ENCODE results near the gene DBNDD1. TPM values are rescaled to one million over a fixed set of nuclear protein-coding genes. Genes with fewer than 3 reads are reported as not detected.

Gene DBNDD1
- total RNA-seq, 1 experiment from 2014 or later, result 32.3 TPM

DNA sequence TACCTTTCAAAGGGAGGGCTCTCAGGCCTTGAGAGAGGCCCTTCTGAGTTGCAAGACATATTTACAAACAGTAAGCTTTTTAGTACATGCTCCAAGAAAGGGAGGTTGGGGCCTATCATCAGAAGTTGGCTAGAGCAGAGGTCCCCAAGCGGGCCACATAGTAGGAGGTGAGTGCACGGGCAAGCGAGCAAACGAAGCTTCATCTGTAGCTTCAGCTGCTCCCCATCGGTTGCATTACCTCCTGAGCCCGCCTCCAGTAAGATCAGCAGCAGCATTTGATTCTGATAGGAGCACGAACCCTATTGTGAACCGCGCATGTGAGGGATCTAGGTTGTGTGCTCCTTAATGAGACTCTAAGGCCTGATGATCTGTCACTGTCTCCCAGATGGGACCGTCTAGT is 31.7 kb upstream of the DBNDD1 start:
- ChIA-PET CTCF (no interaction called here), POLR2A (no interaction called here)
- Histone ChIP-seq H3K4me1 (ENCODE audit: control insufficient read depth, insufficient read depth, low read length) (peaks cover 5% of the 10 kb centered on the region), H3K4me3 (ENCODE audit: low read depth in 2 of 2, low read length in 2 of 2) (no peak overlapping the region), H3K36me3 (ENCODE audit: control insufficient read depth, insufficient read depth, low read length) (no peaks in the 10 kb centered on the region), H3K27me3 (ENCODE audit: control insufficient read depth, insufficient read depth, low read length) (no peaks in the 10 kb centered on the region), H3K9me3 (ENCODE audit: control insufficient read depth, insufficient read depth, low read depth, low read length) (no peaks in the 10 kb centered on the region), H3K27ac (ENCODE audit: low read length) (no peak overlapping the region)
- no peak for DNase-seq (ENCODE audit: low read depth, low spot score)
- no peak for ATAC-seq
- intact Hi-C loops (cut with micrococcal nuclease; ENCODE audit: unreplicated experiment) (no loop called here), in situ Hi-C loops (cut with HindIII; ENCODE audit: low pct_unique_long_range_greater_than_20kb, low sequenced_read_pairs) (no loop called here)
- no peak for TF ChIP-seq TCF7L2 (IDR thresholded peaks at IDR 0.05; ENCODE audit: low read depth, low read length)
- BruUV-seq (replicated peaks), result no TSS peak

DNA sequence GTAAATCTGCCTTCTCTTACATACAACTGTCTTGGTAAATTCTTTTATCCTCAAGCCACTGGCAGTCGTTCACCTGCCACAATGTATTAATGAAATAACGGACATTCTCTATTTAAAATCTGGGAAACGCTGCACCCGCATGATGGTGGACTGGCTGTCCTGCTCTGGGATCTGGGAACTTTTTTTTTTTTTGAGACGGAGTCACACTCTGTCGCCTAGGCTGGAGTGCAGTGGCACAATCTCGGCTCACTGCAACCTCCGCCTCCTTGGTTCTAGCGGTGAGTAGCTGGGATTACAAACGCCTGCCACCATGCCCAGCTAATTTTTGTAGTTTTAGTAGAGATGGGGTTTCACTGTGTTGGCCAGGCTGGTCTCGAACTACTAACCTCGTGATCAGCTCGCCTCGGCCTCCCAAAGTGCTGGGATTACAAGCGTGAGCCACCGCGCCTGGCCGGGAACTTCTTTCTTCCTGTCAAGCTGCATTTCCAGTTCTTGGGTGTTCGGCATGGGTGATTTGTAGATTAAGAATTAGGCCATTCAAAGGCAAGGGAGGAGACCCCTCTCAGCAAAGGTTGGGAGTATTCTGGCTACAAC is 29.6 kb upstream of the DBNDD1 start:
- CTCF ChIA-PET, result no interaction called here
- no TSS peak for BruUV-seq (replicated peaks)
- Histone ChIP-seq H3K9me3 (ENCODE audit: control insufficient read depth, insufficient read depth, low read depth, low read length) (no peaks in the 10 kb centered on the region), H3K27me3 (ENCODE audit: control insufficient read depth, insufficient read depth, low read length) (no peaks in the 10 kb centered on the region), H3K36me3 (ENCODE audit: control insufficient read depth, insufficient read depth, low read length) (no peaks in the 10 kb centered on the region), H3K4me3 (ENCODE audit: low read depth in 2 of 2, low read length in 2 of 2) (no peak overlapping the region), H3K4me1 (ENCODE audit: control insufficient read depth, insufficient read depth, low read length) (peaks cover 5% of the 10 kb centered on the region), H3K27ac (ENCODE audit: low read length) (no peak overlapping the region)
- intact Hi-C loops (cut with micrococcal nuclease; ENCODE audit: unreplicated experiment) (no loop called here), in situ Hi-C loops (cut with HindIII; ENCODE audit: low pct_unique_long_range_greater_than_20kb, low sequenced_read_pairs) (no loop called here)
- DNase-seq (ENCODE audit: low read depth, low spot score) (no peak), ATAC-seq (no peak)
- TF ChIP-seq POLR2AphosphoS5 (IDR thresholded peaks at IDR 0.05; ENCODE audit: low read depth, low read length), result no peak
- no peak for TF ChIP-seq TCF7L2 (IDR thresholded peaks at IDR 0.05; ENCODE audit: low read depth, low read length)
- TF ChIP-seq, protein P1, sequence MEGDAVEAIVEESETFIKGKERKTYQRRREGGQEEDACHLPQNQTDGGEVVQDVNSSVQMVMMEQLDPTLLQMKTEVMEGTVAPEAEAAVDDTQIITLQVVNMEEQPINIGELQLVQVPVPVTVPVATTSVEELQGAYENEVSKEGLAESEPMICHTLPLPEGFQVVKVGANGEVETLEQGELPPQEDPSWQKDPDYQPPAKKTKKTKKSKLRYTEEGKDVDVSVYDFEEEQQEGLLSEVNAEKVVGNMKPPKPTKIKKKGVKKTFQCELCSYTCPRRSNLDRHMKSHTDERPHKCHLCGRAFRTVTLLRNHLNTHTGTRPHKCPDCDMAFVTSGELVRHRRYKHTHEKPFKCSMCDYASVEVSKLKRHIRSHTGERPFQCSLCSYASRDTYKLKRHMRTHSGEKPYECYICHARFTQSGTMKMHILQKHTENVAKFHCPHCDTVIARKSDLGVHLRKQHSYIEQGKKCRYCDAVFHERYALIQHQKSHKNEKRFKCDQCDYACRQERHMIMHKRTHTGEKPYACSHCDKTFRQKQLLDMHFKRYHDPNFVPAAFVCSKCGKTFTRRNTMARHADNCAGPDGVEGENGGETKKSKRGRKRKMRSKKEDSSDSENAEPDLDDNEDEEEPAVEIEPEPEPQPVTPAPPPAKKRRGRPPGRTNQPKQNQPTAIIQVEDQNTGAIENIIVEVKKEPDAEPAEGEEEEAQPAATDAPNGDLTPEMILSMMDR (IDR thresholded peaks at IDR 0.05), result no peak
- no peak for TF ChIP-seq SIN3A (IDR thresholded peaks at IDR 0.05; ENCODE audit: borderline replicate concordance, insufficient read depth, low read depth, low read length)
- TF ChIP-seq, protein P2, sequence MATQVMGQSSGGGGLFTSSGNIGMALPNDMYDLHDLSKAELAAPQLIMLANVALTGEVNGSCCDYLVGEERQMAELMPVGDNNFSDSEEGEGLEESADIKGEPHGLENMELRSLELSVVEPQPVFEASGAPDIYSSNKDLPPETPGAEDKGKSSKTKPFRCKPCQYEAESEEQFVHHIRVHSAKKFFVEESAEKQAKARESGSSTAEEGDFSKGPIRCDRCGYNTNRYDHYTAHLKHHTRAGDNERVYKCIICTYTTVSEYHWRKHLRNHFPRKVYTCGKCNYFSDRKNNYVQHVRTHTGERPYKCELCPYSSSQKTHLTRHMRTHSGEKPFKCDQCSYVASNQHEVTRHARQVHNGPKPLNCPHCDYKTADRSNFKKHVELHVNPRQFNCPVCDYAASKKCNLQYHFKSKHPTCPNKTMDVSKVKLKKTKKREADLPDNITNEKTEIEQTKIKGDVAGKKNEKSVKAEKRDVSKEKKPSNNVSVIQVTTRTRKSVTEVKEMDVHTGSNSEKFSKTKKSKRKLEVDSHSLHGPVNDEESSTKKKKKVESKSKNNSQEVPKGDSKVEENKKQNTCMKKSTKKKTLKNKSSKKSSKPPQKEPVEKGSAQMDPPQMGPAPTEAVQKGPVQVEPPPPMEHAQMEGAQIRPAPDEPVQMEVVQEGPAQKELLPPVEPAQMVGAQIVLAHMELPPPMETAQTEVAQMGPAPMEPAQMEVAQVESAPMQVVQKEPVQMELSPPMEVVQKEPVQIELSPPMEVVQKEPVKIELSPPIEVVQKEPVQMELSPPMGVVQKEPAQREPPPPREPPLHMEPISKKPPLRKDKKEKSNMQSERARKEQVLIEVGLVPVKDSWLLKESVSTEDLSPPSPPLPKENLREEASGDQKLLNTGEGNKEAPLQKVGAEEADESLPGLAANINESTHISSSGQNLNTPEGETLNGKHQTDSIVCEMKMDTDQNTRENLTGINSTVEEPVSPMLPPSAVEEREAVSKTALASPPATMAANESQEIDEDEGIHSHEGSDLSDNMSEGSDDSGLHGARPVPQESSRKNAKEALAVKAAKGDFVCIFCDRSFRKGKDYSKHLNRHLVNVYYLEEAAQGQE (IDR thresholded peaks at IDR 0.05; ENCODE audit: insufficient read depth in 1 of 2, low read depth in 2 of 2, low read length in 1 of 2), result no peak
- POLR2A ChIA-PET, result no interaction called here

DNA sequence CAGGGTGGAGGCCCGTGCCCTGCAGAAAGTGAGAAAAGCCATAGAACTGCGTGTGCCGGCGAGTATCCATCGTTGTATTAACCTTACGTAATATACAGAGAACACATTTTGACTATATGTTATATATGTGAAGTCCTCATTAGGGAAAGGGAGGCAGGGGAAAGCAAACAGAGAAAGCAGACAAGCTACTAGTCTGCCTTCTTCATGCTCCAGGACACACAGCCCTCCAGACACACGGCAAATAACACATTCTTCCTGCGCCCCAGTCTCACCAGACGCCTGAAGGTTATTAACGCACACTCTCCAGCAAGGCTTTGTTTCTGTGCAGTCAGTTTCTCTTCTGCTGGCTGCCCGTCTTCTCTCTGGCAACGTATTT is 29.1 kb upstream of the DBNDD1 start:
- DNase-seq (ENCODE audit: low read depth, low spot score) (no peak), ATAC-seq (no peak)
- H3K4me1 ChIP-seq (ENCODE audit: control insufficient read depth, insufficient read depth, low read length), result peaks cover 5% of the 10 kb centered on the region
- H3K36me3 ChIP-seq (ENCODE audit: control insufficient read depth, insufficient read depth, low read length), result no peaks in the 10 kb centered on the region
- H3K27ac ChIP-seq (ENCODE audit: low read length), result no peak overlapping the region
- POLR2A ChIA-PET, result no interaction called here
- intact Hi-C loops (cut with micrococcal nuclease; ENCODE audit: unreplicated experiment), result no loop called here
- CTCF ChIA-PET, result no interaction called here
- no TSS peak for BruUV-seq (replicated peaks)
- H3K9me3 ChIP-seq (ENCODE audit: control insufficient read depth, insufficient read depth, low read depth, low read length), result no peaks in the 10 kb centered on the region
- no peak overlapping the region for H3K4me3 ChIP-seq (ENCODE audit: low read depth in 2 of 2, low read length in 2 of 2)
- no peaks in the 10 kb centered on the region for H3K27me3 ChIP-seq (ENCODE audit: control insufficient read depth, insufficient read depth, low read length)
- in situ Hi-C loops (cut with HindIII; ENCODE audit: low pct_unique_long_range_greater_than_20kb, low sequenced_read_pairs), result no loop called here
- TF ChIP-seq POLR2AphosphoS5 (IDR thresholded peaks at IDR 0.05; ENCODE audit: low read depth, low read length) (no peak), TCF7L2 (IDR thresholded peaks at IDR 0.05; ENCODE audit: low read depth, low read length) (no peak), SIN3A (IDR thresholded peaks at IDR 0.05; ENCODE audit: borderline replicate concordance, insufficient read depth, low read depth, low read length) (no peak)
- TF ChIP-seq, protein P1 (IDR thresholded peaks at IDR 0.05), result no peak
- TF ChIP-seq, protein P2 (IDR thresholded peaks at IDR 0.05; ENCODE audit: insufficient read depth in 1 of 2, low read depth in 2 of 2, low read length in 1 of 2), result no peak

Measured in Panc1 (cell line).